GM23248 (cell line): Measurements from ENCODE around the gene PFKFB1.

Source experiments
- EZH2 ChIP-seq: fragments of 200-600 bp; sonication (generic); IDR thresholded peaks from 2 replicates; pipeline ENCODE4 v1.6.1; 2018; ENCODE audit warnings: antibody characterized with exemption, mild to moderate bottlenecking; ENCODE audit not compliant: insufficient read depth, poor library complexity, severe bottlenecking
- EZH2phosphoT487 ChIP-seq: fragments of 200-600 bp; sonication (generic); IDR thresholded peaks from 2 replicates; pipeline ENCODE4 v1.6.1; 2018; ENCODE audit warnings: antibody characterized with exemption, moderate library complexity, mild to moderate bottlenecking, low read depth; ENCODE audit not compliant: insufficient read depth

DNA sequence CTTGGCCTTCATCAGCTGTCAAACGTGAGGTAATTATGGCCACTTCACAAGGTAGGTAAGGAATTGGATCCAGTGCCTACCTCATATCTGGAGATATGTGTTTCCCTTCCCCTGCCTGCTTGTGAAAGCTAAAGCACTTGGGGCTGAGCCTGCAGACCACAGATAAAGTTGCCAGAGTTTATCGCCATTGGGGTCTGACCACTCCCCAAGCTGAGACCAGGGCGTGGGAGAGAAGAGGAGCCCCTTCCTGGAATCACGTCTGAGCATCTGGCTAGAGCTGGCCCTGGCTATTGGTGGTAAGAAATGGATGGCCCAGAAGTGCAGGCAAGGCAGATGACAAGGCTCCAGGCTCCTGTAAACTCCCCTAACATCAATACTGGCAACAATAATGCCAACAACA lies 34.1 kb upstream of the PFKFB1 start:
- TF ChIP-seq EZH2phosphoT487 = no peak
- TF ChIP-seq EZH2 = no peak
